HepG2 (cell line): Measurements from ENCODE around the gene ATF6. TPM values are rescaled to one million over a fixed set of nuclear protein-coding genes. Genes with fewer than 3 reads are reported as not detected.

Source experiments
- ATAC-seq: fragments of 200-7000 bp; cut with Tn5 transposase; 3 replicates; pipeline ENCODE4 v1.9.1; 2020; ENCODE audit warnings: mild to moderate bottlenecking, moderate library complexity
- BruUV-seq: library from RNA; stranded (reverse); fragments of 400-500 nt; replicated peaks from 2 replicates; lab custom pipeline; 2021; lab: Mats Ljungman, UMichigan
- CTCF ChIA-PET: fragments of 300-600 bp; formaldehyde crosslinking; extraction: SDS; loops from one replicate; lab custom pipeline; 2021; ENCODE audit warnings: low total read pairs, inconsistent platforms, low intra/inter-chr PET ratio; lab: Yijun Ruan, JAX
- POLR2A ChIA-PET: fragments of 350-600 bp; sonication (Branson Sonifier 250); formaldehyde crosslinking; loops from one replicate; lab custom pipeline; 2020; ENCODE audit warnings: antibody characterized with exemption, inconsistent platforms; lab: Yijun Ruan, JAX
- DNase-seq: peaks from one replicate; pipeline ENCODE4 v3.0.0-alpha.2; 2015; ENCODE audit warnings: low spot score
- FAIRE-seq: peaks from 3 replicates; lab custom pipeline; 2011; peaks lifted over from hg19 to GRCh38; lab: Jason Lieb, UNC
- H2AFZ ChIP-seq: one replicate; pipeline ENCODE4 v1.6.1; 2011; ENCODE audit warnings: low read length, inconsistent platforms
- H3K27ac ChIP-seq: fragments of 300-600 bp; 3 replicates; pipeline ENCODE4 v1.8.0; 2011; ENCODE audit warnings: mixed run types, mild to moderate bottlenecking, mixed read lengths, low read length, inconsistent platforms; ENCODE audit not compliant: insufficient read depth; ENCODE audit errors: extremely low read length
- H3K27me3 ChIP-seq, 2 experiments: fragments of 200-600 bp in 1 of 2; 2 replicates in 1 of 2; 3 replicates in 1 of 2; pipeline versions ENCODE4 v1.6.0 to v1.8.0; 2011; ENCODE audit warnings: low read length in 2 of 2, mild to moderate bottlenecking in 2 of 2, moderate library complexity in 2 of 2, inconsistent platforms in 1 of 2; ENCODE audit not compliant: insufficient read depth in 2 of 2, control insufficient read depth in 1 of 2
- H3K36me3 ChIP-seq, 2 experiments: fragments of 200-600 bp in 1 of 2; replicated peaks in 1 of 2; 2 replicates in 1 of 2; 3 replicates in 1 of 2; pipeline versions ENCODE4 v1.5.1 to v1.8.0; 2011; ENCODE audit warnings: low read length in 2 of 2, inconsistent platforms in 1 of 2; ENCODE audit not compliant: insufficient read depth in 2 of 2, control insufficient read depth in 1 of 2
- H3K4me1 ChIP-seq: 2 replicates; pipeline ENCODE4 v1.5.1; 2012; ENCODE audit warnings: low read length, inconsistent platforms; ENCODE audit not compliant: insufficient read depth
- H3K4me2 ChIP-seq: 2 replicates; pipeline ENCODE4 v1.6.0; 2011; ENCODE audit warnings: low read depth, low read length, inconsistent platforms
- H3K4me3 ChIP-seq, 3 experiments: fragments of 200-600 bp in 1 of 3; sonication (generic), shearing (Covaris generic) in 1 of 3; replicated peaks in 1 of 3; 2 replicates each; pipeline ENCODE4 v1.5.1; 2011 to 2016; ENCODE audit warnings: low read length in 3 of 3, inconsistent platforms in 2 of 3, low read depth in 2 of 3, mild to moderate bottlenecking in 2 of 3, control low read depth in 1 of 3, mixed read lengths in 1 of 3; ENCODE audit not compliant: insufficient read depth in 1 of 3
- H3K79me2 ChIP-seq: one replicate; pipeline ENCODE4 v1.6.1; 2011; ENCODE audit warnings: low read length, inconsistent platforms; ENCODE audit not compliant: insufficient read depth
- H3K9ac ChIP-seq: 2 replicates; pipeline ENCODE4 v1.6.0; 2011; ENCODE audit warnings: mild to moderate bottlenecking, low read depth, low read length, inconsistent platforms; ENCODE audit not compliant: insufficient read depth
- H3K9me3 ChIP-seq: 2 replicates; pipeline ENCODE4 v1.5.1; 2012; ENCODE audit warnings: mild to moderate bottlenecking, low read length
- H4K20me1 ChIP-seq: 2 replicates; pipeline ENCODE4 v1.6.0; 2011; ENCODE audit warnings: inconsistent platforms, mild to moderate bottlenecking, low read length, moderate library complexity; ENCODE audit not compliant: insufficient read depth
- PAWR ChIP-seq: sonication (generic); formaldehyde crosslinking; IDR thresholded peaks from 2 replicates; pipeline ENCODE4 v1.4.0; 2020; ENCODE audit warnings: missing genetic modification reagents, mild to moderate bottlenecking, borderline replicate concordance
- TARDBP ChIP-seq: sonication (generic); formaldehyde crosslinking; IDR thresholded peaks from 2 replicates; pipeline ENCODE4 v1.8.0; 2022; ENCODE audit warnings: mild to moderate bottlenecking, missing genetic modification reagents
- ZC3H4 ChIP-seq: sonication (generic); formaldehyde crosslinking; IDR thresholded peaks from 2 replicates; pipeline ENCODE4 v1.4.0; 2020; ENCODE audit warnings: missing genetic modification reagents, borderline replicate concordance
- ZNF253 ChIP-seq: sonication (generic); formaldehyde crosslinking; IDR thresholded peaks from 2 replicates; pipeline ENCODE4 v1.8.0; 2022; ENCODE audit warnings: mild to moderate bottlenecking, missing genetic modification reagents, borderline replicate concordance
- ZNF510 ChIP-seq: sonication (generic); formaldehyde crosslinking; IDR thresholded peaks from 2 replicates; pipeline ENCODE4 v1.4.0; 2020; ENCODE audit warnings: low read depth, mild to moderate bottlenecking, missing genetic modification reagents
- ZNF672 ChIP-seq: sonication (generic); formaldehyde crosslinking; IDR thresholded peaks from 2 replicates; pipeline ENCODE4 v1.8.1; 2022; ENCODE audit warnings: missing genetic modification reagents
- ZNF772 ChIP-seq: sonication (generic); formaldehyde crosslinking; IDR thresholded peaks from 2 replicates; pipeline ENCODE4 v1.5.0; 2020; ENCODE audit warnings: mild to moderate bottlenecking, missing genetic modification reagents
- ZNF773 ChIP-seq: sonication (generic); formaldehyde crosslinking; IDR thresholded peaks from 2 replicates; pipeline ENCODE4 v1.4.0; 2020; ENCODE audit warnings: missing genetic modification reagents, borderline replicate concordance
- WGBS: methylation state at CpG from one replicate; pipeline ENCODE4 v1.1.6; 2017; ENCODE audit warnings: low lambda C conversion rate; 5-methylcytosine and 5-hydroxymethylcytosine counted together
- in situ Hi-C: cut with HindIII; loops from 2 replicates; pipeline ENCODE4 v1.10.0; 2017; ENCODE audit warnings: low pct_unique_long_range_greater_than_20kb; ENCODE audit not compliant: extremely low pct_ligation_motif_present
- intact Hi-C: fragments of 100-400 bp; cut with micrococcal nuclease; formaldehyde crosslinking; loops from one replicate; pipeline ENCODE4 v1.10.0; 2022; ENCODE audit not compliant: unreplicated experiment
- polyA plus RNA-seq, 8 experiments: library from polyadenylated mRNA; depleted of rRNA in 3 of 8; stranded (reverse) in 7 of 8; unstranded in 1 of 8; fragments of >200 nt; fragmentation: Illumina TruSeq in 4 of 8; extraction: Trizol in 4 of 8; gene quantifications; 2 replicates each; pipeline versions ENCODE4 v1.2.1 to v1.2.3, GENCODE V29; 2011 to 2016; ENCODE audit warnings: low read depth in 4 of 8, missing spikeins in 1 of 8, mixed read lengths in 1 of 8; ENCODE audit not compliant: insufficient read depth in 1 of 8
- total RNA-seq, 5 experiments: library from RNA; depleted of rRNA; stranded (reverse); fragments of >200 nt; fragmentation: Illumina TruSeq; extraction: Trizol; gene quantifications; 2 replicates each; pipeline ENCODE4 v1.2.3, GENCODE V29; 2016; ENCODE audit warnings: low read depth in 1 of 5
- TF ChIP-seq, protein P1 (sequence below): sonication (generic); formaldehyde crosslinking; IDR thresholded peaks from 2 replicates; pipeline ENCODE4 v1.8.0; 2022; ENCODE audit warnings: missing genetic modification reagents, mild to moderate bottlenecking, borderline replicate concordance
- TF ChIP-seq, protein P2 (sequence below): sonication (generic); formaldehyde crosslinking; IDR thresholded peaks from 2 replicates; pipeline ENCODE4 v1.5.0; 2020; ENCODE audit warnings: missing genetic modification reagents
- TF ChIP-seq, protein P3 (sequence below): IDR thresholded peaks from 2 replicates; pipeline ENCODE4 v1.6.1; 2016; ENCODE audit warnings: missing genetic modification reagents, missing compliant biosample characterization

Gene ATF6
- total and polyA plus RNA-seq, 2 of the 13 experiments (the other 11 are each of a cell fraction or from before 2014, with no cell fraction given): 13.2 to 14.5 TPM

DNA sequence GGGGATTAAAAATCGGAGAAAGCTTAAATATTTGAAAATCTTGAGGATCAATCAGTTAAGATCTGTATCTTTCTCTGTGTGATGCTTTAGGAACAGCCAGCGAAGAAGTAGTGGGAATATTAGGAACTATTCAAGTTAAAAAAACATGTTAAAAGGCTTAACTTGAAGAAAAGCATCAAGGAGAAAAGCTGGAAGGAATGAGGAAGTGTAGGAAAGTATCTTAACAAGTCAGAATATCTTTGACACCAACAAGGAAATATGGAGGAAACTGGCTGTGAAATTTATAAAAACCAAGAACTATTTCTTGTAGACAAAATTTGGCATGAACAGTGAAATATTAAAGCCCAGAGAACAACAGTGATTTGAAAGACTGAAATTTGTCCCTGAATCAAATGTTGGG is 60.4 kb downstream of the ATF6 start (continued):
- TF ChIP-seq, protein P1, sequence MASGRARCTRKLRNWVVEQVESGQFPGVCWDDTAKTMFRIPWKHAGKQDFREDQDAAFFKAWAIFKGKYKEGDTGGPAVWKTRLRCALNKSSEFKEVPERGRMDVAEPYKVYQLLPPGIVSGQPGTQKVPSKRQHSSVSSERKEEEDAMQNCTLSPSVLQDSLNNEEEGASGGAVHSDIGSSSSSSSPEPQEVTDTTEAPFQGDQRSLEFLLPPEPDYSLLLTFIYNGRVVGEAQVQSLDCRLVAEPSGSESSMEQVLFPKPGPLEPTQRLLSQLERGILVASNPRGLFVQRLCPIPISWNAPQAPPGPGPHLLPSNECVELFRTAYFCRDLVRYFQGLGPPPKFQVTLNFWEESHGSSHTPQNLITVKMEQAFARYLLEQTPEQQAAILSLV (CRISPR knock-in tag): no peak
- TF ChIP-seq TARDBP (CRISPR knock-in tag): no peak

DNA sequence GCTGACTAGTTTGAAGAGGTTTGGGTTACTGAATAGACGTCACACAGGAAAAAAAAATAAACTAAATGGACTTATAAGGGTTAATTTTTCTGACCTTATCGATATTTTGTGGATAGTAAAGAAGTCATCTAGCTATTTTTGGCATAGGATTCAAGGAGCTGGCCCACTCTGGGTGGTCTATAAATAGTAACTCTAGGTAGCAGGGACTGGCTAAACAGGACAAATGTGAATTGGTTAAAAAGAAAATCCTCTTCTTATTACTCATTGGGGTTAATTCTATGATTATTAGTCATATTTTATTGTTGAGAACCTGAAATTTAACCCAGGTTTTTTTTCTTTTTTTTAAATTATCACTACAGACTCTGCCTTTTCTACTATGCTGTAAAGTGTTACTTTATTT is 61.7 kb downstream of the ATF6 start:
- CTCF ChIA-PET: no interaction called here

More for the DNA sequence above, 61.7 kb downstream of the ATF6 start:
- Histone ChIP-seq H3K4me2 (no peak overlapping the region), H2AFZ (no peak overlapping the region), H3K27me3 (no peaks in the 10 kb centered on the region), H3K9ac (no peak overlapping the region), H3K36me3 (no peaks in the 10 kb centered on the region; a peak in 1 of 5 replicates), H3K9me3 (no peaks in the 10 kb centered on the region), H3K27ac (no peak overlapping the region), H3K79me2 (no peaks in the 10 kb centered on the region), H3K4me1 (no peaks in the 10 kb centered on the region), H3K4me3 (no peak overlapping the region), H4K20me1 (no peaks in the 10 kb centered on the region)
- POLR2A ChIA-PET: no interaction called here
- DNase-seq (no peak), ATAC-seq (no peak)
- 95% methylated on average over 2 of the region's 2 CpGs for WGBS
- in situ Hi-C loops: no loop called here
- BruUV-seq: no TSS peak
- no peak for TF ChIP-seq ZNF253 (CRISPR knock-in tag)
- TF ChIP-seq ZNF510 (CRISPR knock-in tag): no peak
- TF ChIP-seq ZC3H4 (CRISPR knock-in tag): no peak
- TF ChIP-seq, protein P2, sequence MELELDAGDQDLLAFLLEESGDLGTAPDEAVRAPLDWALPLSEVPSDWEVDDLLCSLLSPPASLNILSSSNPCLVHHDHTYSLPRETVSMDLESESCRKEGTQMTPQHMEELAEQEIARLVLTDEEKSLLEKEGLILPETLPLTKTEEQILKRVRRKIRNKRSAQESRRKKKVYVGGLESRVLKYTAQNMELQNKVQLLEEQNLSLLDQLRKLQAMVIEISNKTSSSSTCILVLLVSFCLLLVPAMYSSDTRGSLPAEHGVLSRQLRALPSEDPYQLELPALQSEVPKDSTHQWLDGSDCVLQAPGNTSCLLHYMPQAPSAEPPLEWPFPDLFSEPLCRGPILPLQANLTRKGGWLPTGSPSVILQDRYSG (CRISPR knock-in tag): no peak
- TF ChIP-seq, protein P3, sequence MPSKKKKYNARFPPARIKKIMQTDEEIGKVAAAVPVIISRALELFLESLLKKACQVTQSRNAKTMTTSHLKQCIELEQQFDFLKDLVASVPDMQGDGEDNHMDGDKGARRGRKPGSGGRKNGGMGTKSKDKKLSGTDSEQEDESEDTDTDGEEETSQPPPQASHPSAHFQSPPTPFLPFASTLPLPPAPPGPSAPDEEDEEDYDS (CRISPR knock-in tag): no peak
- no peak for TF ChIP-seq PAWR (CRISPR knock-in tag)
- TF ChIP-seq ZNF772 (CRISPR knock-in tag): no peak
- TF ChIP-seq ZNF773 (CRISPR knock-in tag): no peak
- no peak for TF ChIP-seq ZNF672 (CRISPR knock-in tag)
- TF ChIP-seq, all 625 proteins: peak for 0
- intact Hi-C loops: no loop called here
- no peak for FAIRE-seq
